Left lung (tissue), 10 donors: ENCODE results near the gene UNC13A. TPM values are rescaled to one million over a fixed set of nuclear protein-coding genes. Genes with fewer than 3 reads are reported as not detected.

Experiments used
- ATAC-seq: fragments of 200-7000 bp; cut with Tn5 transposase; one replicate; pipeline ENCODE4 v1.9.1; 2020; ENCODE audit warnings: moderate library complexity
- DNase-seq, 4 donors: peaks; one replicate each; pipeline ENCODE4 v3.0.0-alpha.2; 2013 to 2020
- H3K27ac ChIP-seq, 2 donors: fragments of 200-600 bp; sonication (generic) in 1 of 2; one replicate each; pipeline versions ENCODE4 v1.5.0 to v1.8.0; 2020 to 2021
- H3K27me3 ChIP-seq, 2 donors: fragments of 200-600 bp; sonication (generic) in 1 of 2; one replicate each; pipeline versions ENCODE4 v1.5.0 to v1.8.0; 2020 to 2021
- H3K36me3 ChIP-seq, 2 donors: fragments of 200-600 bp; sonication (generic) in 1 of 2; one replicate each; pipeline versions ENCODE4 v1.5.0 to v1.8.0; 2020 to 2021
- H3K4me1 ChIP-seq, 2 donors: fragments of 200-600 bp; one replicate each; pipeline ENCODE4 v1.8.0; 2021
- H3K4me3 ChIP-seq, 2 donors: fragments of 200-600 bp; sonication (generic) in 1 of 2; one replicate each; pipeline versions ENCODE4 v1.5.0 to v1.8.0; 2020 to 2021; ENCODE audit warnings: mild to moderate bottlenecking in 1 of 2
- H3K9me3 ChIP-seq, 2 donors: fragments of 200-600 bp; sonication (generic) in 1 of 2; one replicate each; pipeline versions ENCODE4 v1.5.0 to v1.8.0; 2020 to 2021
- intact Hi-C, 2 donors: fragments of 100-400 bp; cut with DNase I; formaldehyde crosslinking; loops; one replicate each; pipeline versions ENCODE4 v1.11.2 to v1.14.2; 2022
- polyA plus RNA-seq, 6 donors: library from polyadenylated mRNA; unstranded; fragments of 120-200 nt; gene quantifications; one replicate each; pipeline ENCODE4 v1.2.1, GENCODE V29; 2013; ENCODE audit not compliant: insufficient read length in 6 of 6
- total RNA-seq, 2 donors: library from RNA; stranded (reverse); fragmentation: NEBNext Ultra II Directional; extraction: Animal tissue kit (Norgen Biotek cat#: 25700); gene quantifications; one replicate each; pipeline ENCODE4 v1.2.1, GENCODE V29; 2021
- TF ChIP-seq, protein P1 (sequence below), 2 donors: fragments of 200-600 bp; sonication (generic) in 1 of 2; IDR thresholded peaks; one replicate each; pipeline versions ENCODE4 v1.5.0 to v1.8.0; 2021; ENCODE audit warnings: antibody characterized with exemption in 2 of 2
- donor health status: DM: no; HTN: yes; CAD: no.
- donor health status: DM: no; HTN: no; CAD: no.

Gene UNC13A
- total and polyA plus RNA-seq, 8 donors = 0.15 to 0.98 (median 0.56) TPM

- peak overlapping the region in 1 of 2 donors; percentile 84 for H3K27ac ChIP-seq
- intact Hi-C loops = no loop called here
- no peaks in the 10 kb centered on the region for H3K9me3 ChIP-seq
- peaks cover 23 to 55% of the 10 kb centered on the region in 2 donors for H3K4me1 ChIP-seq
- no peaks in the 10 kb centered on the region for H3K27me3 ChIP-seq
- H3K4me3 ChIP-seq = no peak overlapping the region
- TF ChIP-seq, protein P1, sequence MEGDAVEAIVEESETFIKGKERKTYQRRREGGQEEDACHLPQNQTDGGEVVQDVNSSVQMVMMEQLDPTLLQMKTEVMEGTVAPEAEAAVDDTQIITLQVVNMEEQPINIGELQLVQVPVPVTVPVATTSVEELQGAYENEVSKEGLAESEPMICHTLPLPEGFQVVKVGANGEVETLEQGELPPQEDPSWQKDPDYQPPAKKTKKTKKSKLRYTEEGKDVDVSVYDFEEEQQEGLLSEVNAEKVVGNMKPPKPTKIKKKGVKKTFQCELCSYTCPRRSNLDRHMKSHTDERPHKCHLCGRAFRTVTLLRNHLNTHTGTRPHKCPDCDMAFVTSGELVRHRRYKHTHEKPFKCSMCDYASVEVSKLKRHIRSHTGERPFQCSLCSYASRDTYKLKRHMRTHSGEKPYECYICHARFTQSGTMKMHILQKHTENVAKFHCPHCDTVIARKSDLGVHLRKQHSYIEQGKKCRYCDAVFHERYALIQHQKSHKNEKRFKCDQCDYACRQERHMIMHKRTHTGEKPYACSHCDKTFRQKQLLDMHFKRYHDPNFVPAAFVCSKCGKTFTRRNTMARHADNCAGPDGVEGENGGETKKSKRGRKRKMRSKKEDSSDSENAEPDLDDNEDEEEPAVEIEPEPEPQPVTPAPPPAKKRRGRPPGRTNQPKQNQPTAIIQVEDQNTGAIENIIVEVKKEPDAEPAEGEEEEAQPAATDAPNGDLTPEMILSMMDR (IDR thresholded peaks at IDR 0.05) = no peak
- peaks cover 0 to 57% of the 10 kb centered on the region in 2 donors for H3K36me3 ChIP-seq
- DNase-seq (no peak), ATAC-seq (no peak)
Observed at GRCh38 chr19:17722655-17723240, 34.6 kb upstream of the UNC13A start.

GRCh38 chr19:17721821-17722220 lies 33.7 kb upstream of the UNC13A start:
- Histone ChIP-seq H3K27ac (peak overlapping the region; percentile 29 to 84), H3K4me3 (peak overlapping the region in 1 of 2 donors; percentile 98), H3K36me3 (peaks cover 0 to 48% of the 10 kb centered on the region in 2 donors), H3K4me1 (peaks cover 31 to 64% of the 10 kb centered on the region in 2 donors), H3K27me3 (no peaks in the 10 kb centered on the region), H3K9me3 (no peaks in the 10 kb centered on the region)
- TF ChIP-seq, protein P1 (IDR thresholded peaks at IDR 0.05) = no peak
- peak; percentile 39 for ATAC-seq
- intact Hi-C loops = no loop called here
- DNase-seq = peak in 2 of 4 donors; percentile 79 to 89

- Histone ChIP-seq H3K9me3 (no peaks in the 10 kb centered on the region), H3K4me1 (peaks cover 31 to 68% of the 10 kb centered on the region in 2 donors), H3K36me3 (peaks cover 0 to 42% of the 10 kb centered on the region in 2 donors), H3K27ac (peak overlapping the region; percentile 29 to 84), H3K27me3 (no peaks in the 10 kb centered on the region), H3K4me3 (peak overlapping the region in 1 of 2 donors; percentile 98)
- intact Hi-C loops = no loop called here
- ATAC-seq = no peak
- TF ChIP-seq, protein P1 (IDR thresholded peaks at IDR 0.05) = no peak
- no peak for DNase-seq
Observed at GRCh38 chr19:17721111-17721628, 33.0 kb upstream of the UNC13A start.

DNA sequence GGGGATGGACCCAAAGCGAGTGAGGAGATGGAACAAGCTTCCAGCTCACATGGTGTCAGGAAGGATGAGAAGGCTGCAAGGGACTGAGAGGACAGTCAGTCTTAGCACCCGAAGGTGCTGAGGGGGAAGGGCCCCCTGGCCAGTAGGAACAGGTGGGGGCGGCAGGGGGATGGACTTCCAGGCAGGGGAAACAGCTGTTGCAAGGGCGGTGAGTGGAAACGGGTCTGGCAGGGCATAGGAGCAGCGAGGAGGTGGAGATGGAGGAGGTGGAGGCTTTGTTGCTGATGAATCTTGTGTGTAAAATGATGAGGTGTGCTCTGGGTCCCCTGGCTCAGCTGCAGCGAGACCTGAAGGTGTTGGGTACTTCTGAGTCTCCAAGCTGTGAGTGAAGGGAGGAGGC lies 32.3 kb upstream of the UNC13A start:
- H3K9me3 ChIP-seq = no peaks in the 10 kb centered on the region
- no peaks in the 10 kb centered on the region for H3K27me3 ChIP-seq
- H3K27ac ChIP-seq = peak overlapping the region; percentile 13 to 84
- DNase-seq = no peak
- intact Hi-C loops = no loop called here
- TF ChIP-seq, protein P1 (IDR thresholded peaks at IDR 0.05) = no peak
- ATAC-seq = no peak
- peaks cover 0 to 34% of the 10 kb centered on the region in 2 donors for H3K36me3 ChIP-seq
- H3K4me1 ChIP-seq = peaks cover 31 to 68% of the 10 kb centered on the region in 2 donors
- H3K4me3 ChIP-seq = peak overlapping the region; percentile 92 to 98

DNA sequence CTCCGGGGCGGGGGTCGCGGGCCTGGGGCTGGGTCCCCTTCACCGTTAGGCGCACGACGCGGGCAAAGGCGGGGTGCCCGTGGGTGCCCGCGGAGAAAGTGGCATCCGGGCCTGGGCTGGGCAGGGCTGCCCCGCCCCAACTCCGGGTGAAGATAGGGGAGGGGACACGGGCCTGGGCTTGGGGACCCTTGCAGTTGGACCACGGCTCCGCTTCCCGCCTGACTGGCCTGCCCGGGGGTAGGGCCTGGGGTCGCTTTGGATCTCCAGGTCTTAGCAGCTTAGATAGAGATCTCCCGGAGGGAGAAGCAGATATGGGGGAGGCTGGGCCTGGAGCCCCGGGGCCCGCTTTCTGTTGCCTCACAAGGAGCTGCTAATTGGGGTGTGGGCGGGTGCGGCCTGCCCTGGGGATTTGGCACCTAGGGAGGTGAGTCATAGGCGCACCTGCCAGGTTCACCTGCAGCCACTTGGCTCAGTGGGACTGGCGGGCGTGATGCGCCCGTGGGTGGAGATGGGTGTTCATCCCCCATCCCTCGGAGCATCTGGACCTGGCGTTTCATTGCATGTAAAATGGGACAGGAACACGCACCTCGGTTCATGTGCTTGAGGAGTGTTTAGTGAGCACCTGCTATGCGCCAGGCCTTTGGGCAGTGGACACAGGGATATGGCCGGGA lies 31.7 kb upstream of the UNC13A start:
- H3K27ac ChIP-seq = peak overlapping the region; percentile 65 to 84
- intact Hi-C loops = no loop called here
- peaks cover 31 to 68% of the 10 kb centered on the region in 2 donors for H3K4me1 ChIP-seq
- peak in 2 of 4 donors; percentile 67 to 88 for DNase-seq
- peak; percentile 55 for ATAC-seq
- peaks cover 0 to 29% of the 10 kb centered on the region in 2 donors for H3K36me3 ChIP-seq
- H3K9me3 ChIP-seq = no peaks in the 10 kb centered on the region
- peak overlapping the region; percentile 92 to 98 for H3K4me3 ChIP-seq
- H3K27me3 ChIP-seq = no peaks in the 10 kb centered on the region
- TF ChIP-seq, protein P1 (IDR thresholded peaks at IDR 0.05) = no peak
